ENCODE data around the gene METAP1D. TPM values are rescaled to one million over a fixed set of nuclear protein-coding genes. Genes with fewer than 3 reads are reported as not detected.
"Not testable (repeated sequence)": the region's sequence is repeated elsewhere in the genome, so short reads cannot be mapped to it uniquely, and the experiment has no call there.

METAP1D gene
- total RNA-seq, 1 donor from 2014 or later = 3.5 TPM

- peak; percentile 60 for ATAC-seq
Observed at GRCh38 chr2:172102391-172103359, 102.9 kb downstream of the METAP1D start, which contains the start of gene DLX2. TSS of gene DLX2 (minus strand) at chr2:172102900. CDS start at chr2:172102538, 362 bp downstream.

GRCh38 chr2:172103471-172104272 is 103.9 kb downstream of the METAP1D start:
- peak; percentile 42 for ATAC-seq

- ATAC-seq = no peak
Observed at GRCh38 chr2:172105471-172106107, 105.8 kb downstream of the METAP1D start.

GRCh38 chr2:172106108-172106961 is 106.6 kb downstream of the METAP1D start:
- peak; percentile 30 for ATAC-seq

GRCh38 chr2:172107690-172108586 is 108.2 kb downstream of the METAP1D start:
- no peak for ATAC-seq

- ATAC-seq = no peak
Observed at GRCh38 chr2:172108587-172108930, 108.8 kb downstream of the METAP1D start.

- ATAC-seq = no peak
Observed at GRCh38 chr2:172109256-172109987, 109.7 kb downstream of the METAP1D start.

- ATAC-seq = peak; percentile 37
Observed at GRCh38 chr2:172109988-172110811, 110.4 kb downstream of the METAP1D start.

- no peak for ATAC-seq
Observed at GRCh38 chr2:172113617-172114016, 113.9 kb downstream of the METAP1D start.

GRCh38 chr2:172114176-172114575 is 114.4 kb downstream of the METAP1D start:
- ATAC-seq = not testable (repeated sequence)

GRCh38 chr2:172114579-172114978 is 114.8 kb downstream of the METAP1D start:
- ATAC-seq = no peak

- no peak for ATAC-seq
Observed at GRCh38 chr2:172116107-172116506, 116.4 kb downstream of the METAP1D start.

GRCh38 chr2:172119089-172119488 is 119.3 kb downstream of the METAP1D start:
- ATAC-seq = no peak

- ATAC-seq = no peak
Observed at GRCh38 chr2:172120118-172120517, 120.4 kb downstream of the METAP1D start.

GRCh38 chr2:172128484-172128883 is 128.7 kb downstream of the METAP1D start:
- ATAC-seq = peak; percentile 73

- no peak for ATAC-seq
Observed at GRCh38 chr2:172129404-172129803, 129.7 kb downstream of the METAP1D start.
